SK-N-SH treated with all-trans-retinoic acid at 6 μM for 48 hours (cell line): Measurements from ENCODE around the gene PDGFRB.

Experiments used
- ATAC-seq: fragments of 200-7000 bp; cut with Tn5 transposase; 3 replicates; pipeline ENCODE4 v1.9.1; 2020; ENCODE audit warnings: mild to moderate bottlenecking, moderate library complexity
- BACH2 ChIP-seq: fragments of 250-450 bp; sonication (Bioruptor Pico); IDR thresholded peaks from 2 replicates; pipeline ENCODE4 v1.9.0; 2021; ENCODE audit warnings: mild to moderate bottlenecking, borderline replicate concordance
- CSDC2 ChIP-seq: fragments of 250-450 bp; sonication (Bioruptor Pico); IDR thresholded peaks from 2 replicates; pipeline ENCODE4 v1.5.0; 2020; ENCODE audit warnings: mild to moderate bottlenecking, moderate library complexity
- ESRRG ChIP-seq: fragments of 250-450 bp; sonication (Bioruptor Pico); IDR thresholded peaks from 2 replicates; pipeline ENCODE4 v1.6.1; 2021; ENCODE audit warnings: mild to moderate bottlenecking
- GLIS3 ChIP-seq: fragments of 250-450 bp; sonication (Bioruptor Pico); IDR thresholded peaks from 2 replicates; pipeline ENCODE4 v1.5.0; 2020; ENCODE audit warnings: mild to moderate bottlenecking, moderate library complexity
- OSR1 ChIP-seq: fragments of 250-450 bp; sonication (Bioruptor Pico); IDR thresholded peaks from 2 replicates; pipeline ENCODE4 v1.8.0; 2022; ENCODE audit warnings: moderate library complexity, mild to moderate bottlenecking, inconsistent platforms
- PPARA ChIP-seq: fragments of 250-450 bp; sonication (Bioruptor Pico); IDR thresholded peaks from 2 replicates; pipeline ENCODE4 v1.5.0; 2020; ENCODE audit warnings: mild to moderate bottlenecking, borderline replicate concordance
- TCF4 ChIP-seq: fragments of 250-450 bp; sonication (Bioruptor Pico); IDR thresholded peaks from 2 replicates; pipeline ENCODE4 v1.8.0; 2021; ENCODE audit warnings: mild to moderate bottlenecking, moderate library complexity, borderline replicate concordance
- TOX ChIP-seq: fragments of 250-450 bp; sonication (Bioruptor Pico); IDR thresholded peaks from 2 replicates; pipeline ENCODE4 v1.8.0; 2021; ENCODE audit warnings: mild to moderate bottlenecking, moderate library complexity, borderline replicate concordance
- ZFP3 ChIP-seq: fragments of 250-450 bp; sonication (Bioruptor Pico); IDR thresholded peaks from 2 replicates; pipeline ENCODE4 v1.5.0; 2020; ENCODE audit warnings: mild to moderate bottlenecking, moderate library complexity
- ZFP30 ChIP-seq: fragments of 450-650 bp; formaldehyde crosslinking; IDR thresholded peaks from 2 replicates; pipeline ENCODE4 v1.5.0; 2022; ENCODE audit warnings: mild to moderate bottlenecking, moderate library complexity
- ZNF70 ChIP-seq: fragments of 450-650 bp; formaldehyde crosslinking; IDR thresholded peaks from 2 replicates; pipeline ENCODE4 v1.5.0; 2020; ENCODE audit warnings: mild to moderate bottlenecking, moderate library complexity
- ZNF8 ChIP-seq: fragments of 450-650 bp; formaldehyde crosslinking; IDR thresholded peaks from 2 replicates; pipeline ENCODE4 v1.5.0; 2020; ENCODE audit warnings: mild to moderate bottlenecking, moderate library complexity
- TF ChIP-seq, protein P1 (sequence below): fragments of 250-450 bp; sonication (Bioruptor Pico); IDR thresholded peaks from 2 replicates; pipeline ENCODE4 v1.5.1; 2021; ENCODE audit warnings: mild to moderate bottlenecking, moderate library complexity
- TF ChIP-seq, protein P2 (sequence below): fragments of 250-450 bp; sonication (Bioruptor Pico); IDR thresholded peaks from 2 replicates; pipeline ENCODE4 v1.8.0; 2020; ENCODE audit warnings: mild to moderate bottlenecking, moderate library complexity, borderline replicate concordance
- TF ChIP-seq, protein P3 (sequence below): fragments of 250-450 bp; sonication (Bioruptor Pico); IDR thresholded peaks from 2 replicates; pipeline ENCODE4 v1.8.0; 2021; ENCODE audit warnings: low read depth, mild to moderate bottlenecking, moderate library complexity, borderline replicate concordance
- TF ChIP-seq, protein P4 (sequence below): fragments of 250-450 bp; sonication (Bioruptor Pico); IDR thresholded peaks from 2 replicates; pipeline ENCODE4 v1.5.1; 2020; ENCODE audit warnings: low read depth, mild to moderate bottlenecking, moderate library complexity

Gene PDGFRB

DNA sequence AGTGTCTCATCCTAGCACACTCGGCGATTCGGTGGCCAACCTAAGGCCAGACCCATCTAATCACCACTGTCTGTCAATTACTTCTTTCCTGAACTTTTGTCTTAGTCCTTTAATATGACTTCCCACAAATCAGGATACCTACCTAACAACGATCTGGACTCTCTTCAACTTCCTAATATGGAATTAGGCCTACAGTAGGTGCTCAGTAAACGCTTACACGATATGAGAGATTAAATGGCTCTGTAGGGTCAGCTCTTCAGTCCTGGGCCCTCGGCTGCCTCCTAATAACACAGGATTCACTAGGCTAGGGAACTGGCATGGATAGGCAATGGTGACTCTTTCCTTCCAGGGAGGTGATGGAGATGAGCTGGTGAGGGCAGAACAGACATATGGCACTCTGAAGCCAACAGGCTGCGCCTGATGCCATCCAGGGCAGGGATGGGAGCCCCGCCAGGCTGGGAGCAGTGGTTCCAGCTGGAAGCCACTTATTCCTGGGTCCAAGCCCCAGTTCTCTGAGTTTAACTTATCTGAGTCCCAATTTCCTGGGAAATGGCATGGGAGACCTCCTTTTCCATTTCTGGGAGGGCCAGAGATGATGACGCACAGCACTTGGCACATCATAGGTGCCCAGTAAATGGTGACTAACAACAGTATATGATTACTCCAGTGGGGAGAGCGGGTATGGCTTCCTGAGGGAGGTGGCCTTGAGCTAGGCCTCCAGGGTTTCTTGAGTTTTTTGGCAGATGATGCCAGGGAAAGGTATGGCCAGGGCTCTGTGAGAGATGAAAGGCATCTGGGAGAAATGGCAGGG, 7.3 kb downstream of the PDGFRB start:
- TF ChIP-seq, protein P1, sequence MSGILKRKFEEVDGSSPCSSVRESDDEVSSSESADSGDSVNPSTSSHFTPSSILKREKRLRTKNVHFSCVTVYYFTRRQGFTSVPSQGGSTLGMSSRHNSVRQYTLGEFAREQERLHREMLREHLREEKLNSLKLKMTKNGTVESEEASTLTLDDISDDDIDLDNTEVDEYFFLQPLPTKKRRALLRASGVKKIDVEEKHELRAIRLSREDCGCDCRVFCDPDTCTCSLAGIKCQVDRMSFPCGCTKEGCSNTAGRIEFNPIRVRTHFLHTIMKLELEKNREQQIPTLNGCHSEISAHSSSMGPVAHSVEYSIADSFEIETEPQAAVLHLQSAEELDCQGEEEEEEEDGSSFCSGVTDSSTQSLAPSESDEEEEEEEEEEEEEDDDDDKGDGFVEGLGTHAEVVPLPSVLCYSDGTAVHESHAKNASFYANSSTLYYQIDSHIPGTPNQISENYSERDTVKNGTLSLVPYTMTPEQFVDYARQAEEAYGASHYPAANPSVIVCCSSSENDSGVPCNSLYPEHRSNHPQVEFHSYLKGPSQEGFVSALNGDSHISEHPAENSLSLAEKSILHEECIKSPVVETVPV, result no peak
- TF ChIP-seq ZFP3 (CRISPR knock-in tag) (no peak), ESRRG (CRISPR knock-in tag) (no peak)
- TF ChIP-seq, protein P2, sequence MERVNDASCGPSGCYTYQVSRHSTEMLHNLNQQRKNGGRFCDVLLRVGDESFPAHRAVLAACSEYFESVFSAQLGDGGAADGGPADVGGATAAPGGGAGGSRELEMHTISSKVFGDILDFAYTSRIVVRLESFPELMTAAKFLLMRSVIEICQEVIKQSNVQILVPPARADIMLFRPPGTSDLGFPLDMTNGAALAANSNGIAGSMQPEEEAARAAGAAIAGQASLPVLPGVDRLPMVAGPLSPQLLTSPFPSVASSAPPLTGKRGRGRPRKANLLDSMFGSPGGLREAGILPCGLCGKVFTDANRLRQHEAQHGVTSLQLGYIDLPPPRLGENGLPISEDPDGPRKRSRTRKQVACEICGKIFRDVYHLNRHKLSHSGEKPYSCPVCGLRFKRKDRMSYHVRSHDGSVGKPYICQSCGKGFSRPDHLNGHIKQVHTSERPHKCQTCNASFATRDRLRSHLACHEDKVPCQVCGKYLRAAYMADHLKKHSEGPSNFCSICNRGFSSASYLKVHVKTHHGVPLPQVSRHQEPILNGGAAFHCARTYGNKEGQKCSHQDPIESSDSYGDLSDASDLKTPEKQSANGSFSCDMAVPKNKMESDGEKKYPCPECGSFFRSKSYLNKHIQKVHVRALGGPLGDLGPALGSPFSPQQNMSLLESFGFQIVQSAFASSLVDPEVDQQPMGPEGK (CRISPR knock-in tag), result no peak
- no peak for ATAC-seq

DNA sequence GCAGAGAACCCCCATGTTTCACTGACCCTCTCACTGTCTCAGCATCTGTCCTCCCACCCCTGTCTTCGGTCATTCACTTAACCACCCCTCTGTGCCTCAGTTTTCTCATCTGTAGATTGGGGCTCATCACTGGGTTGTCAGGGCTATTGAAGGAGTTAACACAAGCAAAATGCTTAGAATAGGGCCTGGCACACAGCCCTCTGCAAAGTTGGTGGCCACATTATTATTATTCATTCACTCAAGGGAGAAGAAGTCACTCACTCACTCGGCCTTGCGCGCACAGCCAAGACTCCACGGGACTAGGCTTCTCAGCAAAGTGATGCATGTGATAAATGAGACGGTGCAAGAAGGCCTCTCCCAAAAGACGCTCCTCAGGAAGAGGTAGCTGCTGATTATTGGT, 8.0 kb downstream of the PDGFRB start:
- no peak for TF ChIP-seq GLIS3
- no peak for TF ChIP-seq ZFP30 (CRISPR knock-in tag)
- no peak for TF ChIP-seq CSDC2 (CRISPR knock-in tag)
- no peak for TF ChIP-seq ZNF70
- TF ChIP-seq, protein P3, sequence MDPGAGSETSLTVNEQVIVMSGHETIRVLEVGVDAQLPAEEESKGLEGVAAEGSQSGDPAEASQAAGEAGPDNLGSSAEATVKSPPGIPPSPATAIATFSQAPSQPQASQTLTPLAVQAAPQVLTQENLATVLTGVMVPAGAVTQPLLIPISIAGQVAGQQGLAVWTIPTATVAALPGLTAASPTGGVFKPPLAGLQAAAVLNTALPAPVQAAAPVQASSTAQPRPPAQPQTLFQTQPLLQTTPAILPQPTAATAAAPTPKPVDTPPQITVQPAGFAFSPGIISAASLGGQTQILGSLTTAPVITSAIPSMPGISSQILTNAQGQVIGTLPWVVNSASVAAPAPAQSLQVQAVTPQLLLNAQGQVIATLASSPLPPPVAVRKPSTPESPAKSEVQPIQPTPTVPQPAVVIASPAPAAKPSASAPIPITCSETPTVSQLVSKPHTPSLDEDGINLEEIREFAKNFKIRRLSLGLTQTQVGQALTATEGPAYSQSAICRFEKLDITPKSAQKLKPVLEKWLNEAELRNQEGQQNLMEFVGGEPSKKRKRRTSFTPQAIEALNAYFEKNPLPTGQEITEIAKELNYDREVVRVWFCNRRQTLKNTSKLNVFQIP (CRISPR knock-in tag), result no peak
- TF ChIP-seq BACH2 (CRISPR knock-in tag), result no peak
- TF ChIP-seq, protein P4, sequence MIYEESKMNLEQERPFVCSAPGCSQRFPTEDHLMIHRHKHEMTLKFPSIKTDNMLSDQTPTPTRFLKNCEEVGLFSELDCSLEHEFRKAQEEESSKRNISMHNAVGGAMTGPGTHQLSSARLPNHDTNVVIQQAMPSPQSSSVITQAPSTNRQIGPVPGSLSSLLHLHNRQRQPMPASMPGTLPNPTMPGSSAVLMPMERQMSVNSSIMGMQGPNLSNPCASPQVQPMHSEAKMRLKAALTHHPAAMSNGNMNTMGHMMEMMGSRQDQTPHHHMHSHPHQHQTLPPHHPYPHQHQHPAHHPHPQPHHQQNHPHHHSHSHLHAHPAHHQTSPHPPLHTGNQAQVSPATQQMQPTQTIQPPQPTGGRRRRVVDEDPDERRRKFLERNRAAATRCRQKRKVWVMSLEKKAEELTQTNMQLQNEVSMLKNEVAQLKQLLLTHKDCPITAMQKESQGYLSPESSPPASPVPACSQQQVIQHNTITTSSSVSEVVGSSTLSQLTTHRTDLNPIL, result no peak
- TF ChIP-seq ESRRG (CRISPR knock-in tag), result no peak
- TF ChIP-seq, protein P2 (CRISPR knock-in tag), result no peak
- no peak for ATAC-seq

DNA sequence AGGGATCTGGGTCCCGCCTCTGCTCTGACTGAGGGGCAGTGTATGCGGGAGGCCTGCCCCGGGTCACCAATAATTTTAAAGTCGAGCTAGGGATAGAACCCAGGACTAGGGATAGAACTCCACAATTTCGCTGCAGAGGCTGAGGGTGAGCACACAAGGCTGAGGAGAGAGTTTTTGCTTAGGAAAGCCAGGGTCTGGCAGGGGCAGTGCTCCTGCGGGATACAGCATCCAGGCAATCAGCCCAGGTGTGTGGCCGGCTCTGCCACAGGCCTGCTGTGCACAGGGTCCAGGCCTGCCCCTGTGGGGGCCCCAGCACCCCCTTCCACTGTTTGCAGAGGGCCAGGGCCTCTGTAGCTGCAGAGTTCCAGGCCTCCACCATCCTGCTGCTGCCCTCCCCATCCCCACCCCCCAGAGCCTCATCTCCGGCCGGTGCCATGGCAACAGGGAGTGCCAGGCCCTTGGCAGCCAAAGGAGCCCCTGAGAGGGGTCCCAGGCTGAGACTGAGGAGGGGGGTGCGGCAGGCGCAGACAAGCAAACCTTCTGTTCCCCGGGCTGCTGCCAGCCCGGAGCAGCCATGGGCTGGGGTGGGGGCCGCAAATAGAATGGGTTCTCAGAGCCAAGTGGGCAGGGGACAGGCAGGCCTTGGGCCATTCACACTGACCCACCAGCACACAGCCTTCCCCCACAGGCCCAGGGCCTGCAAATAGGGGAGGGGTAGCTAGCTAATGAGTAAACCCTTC, 8.6 kb downstream of the PDGFRB start:
- ATAC-seq, result no peak
- TF ChIP-seq ZNF70 (no peak), GLIS3 (no peak), ESRRG (CRISPR knock-in tag) (no peak), PPARA (CRISPR knock-in tag) (no peak), OSR1 (CRISPR knock-in tag) (no peak), TOX (CRISPR knock-in tag) (no peak), ZFP30 (CRISPR knock-in tag) (no peak), ZNF8 (CRISPR knock-in tag) (no peak), CSDC2 (CRISPR knock-in tag) (no peak), TCF4 (CRISPR knock-in tag) (no peak)
- TF ChIP-seq, protein P1, result no peak
- TF ChIP-seq, protein P2 (CRISPR knock-in tag), result no peak
